ENCODE results near the gene IARS2. TPM values are rescaled to one million over a fixed set of nuclear protein-coding genes. Genes with fewer than 3 reads are reported as not detected.

IARS2 gene
- total RNA-seq, 3 donors from 2014 or later (not counting 1 experiment from before 2014, with no cell fraction given): 27.5 to 35.0 (median 34.0) TPM

GRCh38 chr1:220159041-220159440 is 65.1 kb downstream of the IARS2 start:
- Mint-ChIP-seq H3K27ac (no peak overlapping the region), H3K36me3 (peaks cover 17% of the 10 kb centered on the region), H3K9me3 (no peaks in the 10 kb centered on the region), H3K4me1 (peaks cover 9 to 16% of the 10 kb centered on the region in 2 donors), H3K4me3 (no peak overlapping the region), H3K27me3 (ENCODE audit: low read depth in 2 of 2) (no peaks in the 10 kb centered on the region)
- TF ChIP-seq CTCF (IDR thresholded peaks at IDR 0.05): no peak
- ATAC-seq: no peak
- H3K4me1 ChIP-seq (ENCODE audit: control insufficient read depth, insufficient read depth, low read length): no peaks in the 10 kb centered on the region
- WGBS (ENCODE audit: insufficient coverage): 100% methylated on average over 1 of the region's 3 CpGs
- H3K27me3 ChIP-seq (ENCODE audit: control insufficient read depth, insufficient read depth, low read length): no peaks in the 10 kb centered on the region
- H3K9me3 ChIP-seq (ENCODE audit: control insufficient read depth, insufficient read depth, low read length): no peaks in the 10 kb centered on the region
- H3K36me3 ChIP-seq (ENCODE audit: control insufficient read depth, insufficient read depth, low read length): peaks cover 56% of the 10 kb centered on the region
- intact Hi-C loops (cut with micrococcal nuclease): no loop called here
- H3K27ac ChIP-seq (ENCODE audit: low read length): no peak overlapping the region
- no peak overlapping the region for H3K4me3 ChIP-seq (ENCODE audit: low read length)
- DNase-seq: no peak

- H3K4me3 ChIP-seq (ENCODE audit: low read length): no peak overlapping the region
- no peak overlapping the region for H3K27ac Mint-ChIP-seq
- intact Hi-C loops (cut with micrococcal nuclease): no loop called here
- no peaks in the 10 kb centered on the region for H3K9me3 Mint-ChIP-seq
- no peak for ATAC-seq
- no peak for DNase-seq
- peaks cover 9 to 16% of the 10 kb centered on the region in 2 donors for H3K4me1 Mint-ChIP-seq
- no peaks in the 10 kb centered on the region for H3K9me3 ChIP-seq (ENCODE audit: control insufficient read depth, insufficient read depth, low read length)
- H3K4me1 ChIP-seq (ENCODE audit: control insufficient read depth, insufficient read depth, low read length): no peaks in the 10 kb centered on the region
- H3K27me3 Mint-ChIP-seq (ENCODE audit: low read depth in 2 of 2): no peaks in the 10 kb centered on the region
- H3K36me3 Mint-ChIP-seq: peaks cover 17% of the 10 kb centered on the region
- no CpG with 5 or more reads among the region's 1 CpG for WGBS (ENCODE audit: insufficient coverage)
- no peak overlapping the region for H3K27ac ChIP-seq (ENCODE audit: low read length)
- no peaks in the 10 kb centered on the region for H3K27me3 ChIP-seq (ENCODE audit: control insufficient read depth, insufficient read depth, low read length)
- TF ChIP-seq CTCF (IDR thresholded peaks at IDR 0.05): no peak
- H3K36me3 ChIP-seq (ENCODE audit: control insufficient read depth, insufficient read depth, low read length): peaks cover 56% of the 10 kb centered on the region
- H3K4me3 Mint-ChIP-seq: no peak overlapping the region
Observed at GRCh38 chr1:220160027-220160426, 66.1 kb downstream of the IARS2 start.

- no peak overlapping the region for H3K27ac ChIP-seq (ENCODE audit: low read length)
- peaks cover 55% of the 10 kb centered on the region for H3K36me3 ChIP-seq (ENCODE audit: control insufficient read depth, insufficient read depth, low read length)
- ATAC-seq (no peak), DNase-seq (no peak)
- no peak for TF ChIP-seq CTCF (IDR thresholded peaks at IDR 0.05)
- H3K4me1 ChIP-seq (ENCODE audit: control insufficient read depth, insufficient read depth, low read length): no peaks in the 10 kb centered on the region
- no peaks in the 10 kb centered on the region for H3K9me3 ChIP-seq (ENCODE audit: control insufficient read depth, insufficient read depth, low read length)
- H3K36me3 Mint-ChIP-seq: peaks cover 20% of the 10 kb centered on the region
- no peaks in the 10 kb centered on the region for H3K4me1 Mint-ChIP-seq
- H3K27me3 Mint-ChIP-seq (ENCODE audit: low read depth in 2 of 2): no peaks in the 10 kb centered on the region
- no peaks in the 10 kb centered on the region for H3K9me3 Mint-ChIP-seq
- H3K4me3 Mint-ChIP-seq: no peak overlapping the region
- intact Hi-C loops (cut with micrococcal nuclease): no loop called here
- WGBS (ENCODE audit: insufficient coverage): no CpG with 5 or more reads among the region's 1 CpG
- H3K27ac Mint-ChIP-seq: no peak overlapping the region
- H3K4me3 ChIP-seq (ENCODE audit: low read length): no peak overlapping the region
- H3K27me3 ChIP-seq (ENCODE audit: control insufficient read depth, insufficient read depth, low read length): no peaks in the 10 kb centered on the region
Observed at GRCh38 chr1:220164116-220164515, 70.2 kb downstream of the IARS2 start.

GRCh38 chr1:220164517-220164916 is 70.6 kb downstream of the IARS2 start:
- Histone ChIP-seq H3K27ac (ENCODE audit: low read length) (no peak overlapping the region), H3K36me3 (ENCODE audit: control insufficient read depth, insufficient read depth, low read length) (peaks cover 56% of the 10 kb centered on the region), H3K9me3 (ENCODE audit: control insufficient read depth, insufficient read depth, low read length) (no peaks in the 10 kb centered on the region), H3K27me3 (ENCODE audit: control insufficient read depth, insufficient read depth, low read length) (no peaks in the 10 kb centered on the region), H3K4me3 (ENCODE audit: low read length) (no peak overlapping the region), H3K4me1 (ENCODE audit: control insufficient read depth, insufficient read depth, low read length) (no peaks in the 10 kb centered on the region)
- DNase-seq (no peak), ATAC-seq (no peak)
- no peaks in the 10 kb centered on the region for H3K4me1 Mint-ChIP-seq
- H3K27ac Mint-ChIP-seq: no peak overlapping the region
- intact Hi-C loops (cut with micrococcal nuclease): no loop called here
- no peak for TF ChIP-seq CTCF (IDR thresholded peaks at IDR 0.05)
- peaks cover 24% of the 10 kb centered on the region for H3K36me3 Mint-ChIP-seq
- H3K4me3 Mint-ChIP-seq: no peak overlapping the region
- no CpG with 5 or more reads among the region's 2 CpGs for WGBS (ENCODE audit: insufficient coverage)
- no peaks in the 10 kb centered on the region for H3K9me3 Mint-ChIP-seq
- no peaks in the 10 kb centered on the region for H3K27me3 Mint-ChIP-seq (ENCODE audit: low read depth in 2 of 2)

Data from natural killer cell (primary cell).